Lower leg skin (tissue), 4 donors: ENCODE measurements around the gene LYZ. TPM values are rescaled to one million over a fixed set of nuclear protein-coding genes. Genes with fewer than 3 reads are reported as not detected.

Experiments
- DNase-seq, 2 donors: peaks; one replicate each; pipeline ENCODE4 v3.0.0-alpha.2; 2019; ENCODE audit warnings: low spot score in 2 of 2
- H3K4me3 ChIP-seq: fragments of 200-600 bp; sonication (generic); 2 replicates; pipeline ENCODE4 v1.5.1; 2017; ENCODE audit warnings: mild to moderate bottlenecking, low read depth; ENCODE audit not compliant: poor library complexity, severe bottlenecking
- CTCF ChIP-seq, 3 donors: fragments of 450-650 bp; IDR thresholded peaks; one replicate each; pipeline ENCODE4 v1.5.1; 2016; ENCODE audit warnings: antibody characterized with exemption in 3 of 3, mild to moderate bottlenecking in 3 of 3, moderate library complexity in 2 of 3
- POLR2A ChIP-seq, 2 donors: fragments of 450-650 bp; IDR thresholded peaks; one replicate each; pipeline ENCODE4 v1.6.1; 2016 to 2017; ENCODE audit warnings: antibody characterized with exemption in 2 of 2, mild to moderate bottlenecking in 1 of 2, moderate library complexity in 1 of 2
- WGBS, 2 donors: methylation state at CpG; one replicate each; pipeline ENCODE4 v1.1.5; 2018; 5-methylcytosine and 5-hydroxymethylcytosine counted together
- intact Hi-C: fragments of 100-400 bp; cut with DNase I; formaldehyde crosslinking; loops from one replicate; pipeline ENCODE4 v1.15.0; 2023; ENCODE audit warnings: low total_unique reads
- total RNA-seq, 4 donors: library from RNA; depleted of rRNA; stranded (reverse); fragments of >200 nt; gene quantifications; one replicate each; pipeline ENCODE4 v1.1.0, GENCODE V29; 2016

LYZ gene
- total RNA-seq, 4 donors from 2014 or later, result 6.8 to 27.8 (median 18.8) TPM

GRCh38 chr12:69354556-69355187 lies 6.5 kb downstream of the LYZ start:
- H3K4me3 ChIP-seq, result no peak overlapping the region
- WGBS, 2 donors, result 74 to 93% methylated on average over 1 of the region's 1 CpG
- intact Hi-C loops, result no loop called here
- DNase-seq, result no peak
- TF ChIP-seq CTCF (IDR thresholded peaks at IDR 0.05) (no peak), POLR2A (IDR thresholded peaks at IDR 0.05) (no peak)

- 69 to 92% methylated on average over 2 of the region's 2 CpGs for WGBS, 2 donors
- intact Hi-C loops, result no loop called here
- no peak for DNase-seq
- TF ChIP-seq POLR2A (IDR thresholded peaks at IDR 0.05) (no peak), CTCF (IDR thresholded peaks at IDR 0.05) (no peak)
- no peak overlapping the region for H3K4me3 ChIP-seq
Measured at GRCh38 chr12:69355363-69356028, 7.3 kb downstream of the LYZ start.

GRCh38 chr12:69359531-69360347 lies 11.6 kb downstream of the LYZ start, which contains the start of gene YEATS4:
YEATS4 (plus strand) TSS chr12:69359743; CDS start chr12:69359973, 230 bp downstream.
- intact Hi-C loops, result no loop called here

GRCh38 chr12:69360348-69360672 lies 12.1 kb downstream of the LYZ start:
- WGBS, 2 donors, result 7 to 8% methylated on average over 10 of the region's 10 CpGs
- intact Hi-C loops, result no loop called here
- no peak for TF ChIP-seq CTCF (IDR thresholded peaks at IDR 0.05)
- TF ChIP-seq POLR2A (IDR thresholded peaks at IDR 0.05), result no peak

More at GRCh38 chr12:69359531-69360347, 11.6 kb downstream of the LYZ start, which contains the start of gene YEATS4:
- TF ChIP-seq CTCF (IDR thresholded peaks at IDR 0.05) (no peak), POLR2A (IDR thresholded peaks at IDR 0.05) (no peak)
- peak; percentile 77 to 96 for DNase-seq
- WGBS, 2 donors, result 0 to 1% methylated on average over 39 to 66 of the region's 70 CpGs
- peak within 1 kb of the TSS; percentile 92 for H3K4me3 ChIP-seq

GRCh38 chr12:69366796-69367195 lies 18.6 kb downstream of the LYZ start:
- 69 to 70% methylated on average over 5 of the region's 5 CpGs for WGBS, 2 donors
- H3K4me3 ChIP-seq, result no peak overlapping the region
- DNase-seq, result no peak
- TF ChIP-seq CTCF (IDR thresholded peaks at IDR 0.05), result no peak
- TF ChIP-seq POLR2A (IDR thresholded peaks at IDR 0.05), result no peak
- intact Hi-C loops, result no loop called here

More at GRCh38 chr12:69360348-69360672, 12.1 kb downstream of the LYZ start:
- no peak for DNase-seq
- peak overlapping the region; percentile 92 for H3K4me3 ChIP-seq
